NCI-H1092 treated with DMSO at 0.1 percent for 48 hours (cell line): Measurements from ENCODE around the gene KCNK2.

Experiments
- DNase-seq: peaks from one replicate; lab custom pipeline; 2025; lab: John Stamatoyannopoulos, UW

Gene KCNK2, protein sequence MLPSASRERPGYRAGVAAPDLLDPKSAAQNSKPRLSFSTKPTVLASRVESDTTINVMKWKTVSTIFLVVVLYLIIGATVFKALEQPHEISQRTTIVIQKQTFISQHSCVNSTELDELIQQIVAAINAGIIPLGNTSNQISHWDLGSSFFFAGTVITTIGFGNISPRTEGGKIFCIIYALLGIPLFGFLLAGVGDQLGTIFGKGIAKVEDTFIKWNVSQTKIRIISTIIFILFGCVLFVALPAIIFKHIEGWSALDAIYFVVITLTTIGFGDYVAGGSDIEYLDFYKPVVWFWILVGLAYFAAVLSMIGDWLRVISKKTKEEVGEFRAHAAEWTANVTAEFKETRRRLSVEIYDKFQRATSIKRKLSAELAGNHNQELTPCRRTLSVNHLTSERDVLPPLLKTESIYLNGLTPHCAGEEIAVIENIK

GRCh38 chr1:215082532-215083382 is at the start of gene KCNK2:
Gene KCNK2 (plus strand): TSS chr1:215082737. CDS start chr1:215083386, 649 bp downstream.
- DNase-seq, result peak; percentile 16

- DNase-seq, result no peak
Measured at GRCh38 chr1:215032911-215033526, 49.5 kb upstream of the KCNK2 start.

DNA sequence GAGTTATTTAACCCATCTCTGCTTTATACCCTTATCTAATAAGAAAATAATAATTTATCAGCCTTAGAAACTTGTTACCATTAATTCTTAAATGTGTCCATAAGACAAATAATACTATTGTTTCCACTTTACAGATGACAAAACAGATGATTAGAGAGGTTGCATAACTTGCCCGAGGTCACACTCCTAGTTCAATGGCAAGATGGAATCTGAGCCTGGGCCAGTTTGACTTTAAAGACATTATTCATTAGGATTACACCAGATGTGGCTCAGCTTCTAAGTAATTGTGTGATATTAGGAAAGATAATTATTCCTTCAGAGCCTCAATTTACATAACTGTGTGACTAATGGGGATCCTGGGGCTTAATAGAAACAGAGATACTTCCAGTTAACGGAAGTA is 42.3 kb upstream of the KCNK2 start:
- DNase-seq, result no peak

DNA sequence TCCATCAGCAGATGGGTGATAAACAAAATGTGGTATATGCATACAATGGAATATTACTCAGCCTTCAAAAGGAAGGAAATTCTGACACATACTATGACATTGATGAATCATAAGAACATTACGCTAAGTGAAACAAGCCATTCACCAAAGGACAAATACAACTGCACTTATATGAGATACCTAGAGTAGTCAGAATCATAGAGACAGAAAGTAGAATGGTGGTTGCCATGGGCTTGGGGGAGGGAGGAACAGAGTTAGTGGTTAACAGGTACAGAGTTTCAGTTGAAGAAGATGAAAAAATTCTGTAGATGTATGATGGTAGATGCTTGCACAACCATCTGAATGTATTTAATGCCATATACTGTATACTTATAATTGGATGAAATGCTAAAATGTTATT is 39.1 kb upstream of the KCNK2 start:
- no peak for DNase-seq

- DNase-seq, result no peak
Measured at GRCh38 chr1:215044151-215044550, 38.4 kb upstream of the KCNK2 start.

GRCh38 chr1:215045698-215046308 is 36.7 kb upstream of the KCNK2 start:
- DNase-seq, result no peak

- no peak for DNase-seq
Measured at GRCh38 chr1:215052256-215053015, 30.1 kb upstream of the KCNK2 start.

DNA sequence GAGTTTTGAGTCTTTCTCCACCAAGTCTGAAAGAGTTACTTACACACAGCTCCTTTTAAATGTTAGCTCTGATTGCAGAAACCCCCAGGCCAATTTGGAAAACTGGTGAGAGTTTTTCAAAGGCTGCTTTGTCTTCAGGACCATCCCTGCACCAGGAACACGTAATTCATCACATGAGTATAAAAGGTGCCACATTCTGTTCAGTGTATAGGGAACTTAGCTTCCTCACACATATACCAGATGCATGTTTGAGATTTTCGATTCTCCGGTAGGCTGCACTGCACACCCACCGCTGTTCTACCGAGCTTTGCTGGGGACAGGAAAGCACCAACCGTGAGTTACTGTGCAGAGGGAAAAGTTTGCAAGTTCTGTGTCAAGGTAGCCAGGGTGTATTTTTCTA is 28.3 kb upstream of the KCNK2 start:
- DNase-seq, result no peak

DNA sequence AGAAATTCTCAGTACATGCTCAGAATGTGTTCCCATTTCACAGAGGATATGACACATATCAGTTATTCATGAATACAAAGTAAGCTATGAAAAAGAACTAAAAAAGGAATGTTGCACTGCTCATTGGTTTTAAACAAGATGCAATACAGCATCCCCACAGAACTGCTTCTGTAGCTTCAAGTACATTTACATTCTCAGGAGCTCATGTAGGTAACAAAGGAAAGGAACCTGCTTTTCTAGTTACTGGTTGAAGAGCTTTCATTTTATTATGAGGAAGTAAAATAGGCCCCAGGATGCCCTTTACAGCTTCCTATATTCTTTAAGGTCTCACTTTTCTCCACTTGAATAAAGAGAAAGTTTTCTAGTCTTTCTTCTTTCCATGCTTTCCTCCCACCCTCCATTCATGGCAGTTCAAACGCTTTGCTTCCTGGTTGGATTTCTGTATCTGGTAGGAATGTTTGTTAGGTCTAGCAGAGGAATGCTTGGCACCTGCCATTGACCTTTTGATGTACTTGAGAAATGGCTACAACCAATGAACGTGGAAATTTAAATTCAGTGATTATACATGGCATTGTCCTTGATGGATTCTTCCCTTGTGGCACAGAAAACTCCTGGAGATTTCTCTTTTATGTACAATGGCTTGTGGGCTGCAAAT is 27.1 kb upstream of the KCNK2 start:
- no peak for DNase-seq

- no peak for DNase-seq
Measured at GRCh38 chr1:215056584-215056983, 26.0 kb upstream of the KCNK2 start.

- DNase-seq, result no peak
Measured at GRCh38 chr1:215059947-215060346, 22.6 kb upstream of the KCNK2 start.

- no peak for DNase-seq
Measured at GRCh38 chr1:215064327-215064726, 18.2 kb upstream of the KCNK2 start.

- DNase-seq, result no peak
Measured at GRCh38 chr1:215071078-215071477, 11.5 kb upstream of the KCNK2 start.

GRCh38 chr1:215076322-215076721 is 6.2 kb upstream of the KCNK2 start:
- no peak for DNase-seq

DNA sequence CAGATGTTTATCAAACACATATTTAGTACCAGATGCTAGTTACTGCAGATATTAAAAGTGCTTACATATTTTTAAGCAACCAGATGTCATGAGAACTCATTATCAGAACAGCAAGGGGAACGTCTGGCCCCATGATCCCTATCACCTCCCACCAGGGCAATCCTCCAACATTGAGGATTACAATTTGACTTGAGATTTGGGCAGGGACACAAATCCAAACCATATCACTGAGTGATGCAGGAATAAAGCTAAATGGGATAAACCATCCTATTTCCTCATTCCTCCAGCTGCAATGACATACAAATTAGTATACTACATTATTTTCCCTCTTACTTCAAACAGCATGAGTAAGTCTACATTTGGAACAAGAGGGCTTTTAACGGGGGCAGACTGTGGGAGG is 3.1 kb upstream of the KCNK2 start:
- DNase-seq, result no peak

DNA sequence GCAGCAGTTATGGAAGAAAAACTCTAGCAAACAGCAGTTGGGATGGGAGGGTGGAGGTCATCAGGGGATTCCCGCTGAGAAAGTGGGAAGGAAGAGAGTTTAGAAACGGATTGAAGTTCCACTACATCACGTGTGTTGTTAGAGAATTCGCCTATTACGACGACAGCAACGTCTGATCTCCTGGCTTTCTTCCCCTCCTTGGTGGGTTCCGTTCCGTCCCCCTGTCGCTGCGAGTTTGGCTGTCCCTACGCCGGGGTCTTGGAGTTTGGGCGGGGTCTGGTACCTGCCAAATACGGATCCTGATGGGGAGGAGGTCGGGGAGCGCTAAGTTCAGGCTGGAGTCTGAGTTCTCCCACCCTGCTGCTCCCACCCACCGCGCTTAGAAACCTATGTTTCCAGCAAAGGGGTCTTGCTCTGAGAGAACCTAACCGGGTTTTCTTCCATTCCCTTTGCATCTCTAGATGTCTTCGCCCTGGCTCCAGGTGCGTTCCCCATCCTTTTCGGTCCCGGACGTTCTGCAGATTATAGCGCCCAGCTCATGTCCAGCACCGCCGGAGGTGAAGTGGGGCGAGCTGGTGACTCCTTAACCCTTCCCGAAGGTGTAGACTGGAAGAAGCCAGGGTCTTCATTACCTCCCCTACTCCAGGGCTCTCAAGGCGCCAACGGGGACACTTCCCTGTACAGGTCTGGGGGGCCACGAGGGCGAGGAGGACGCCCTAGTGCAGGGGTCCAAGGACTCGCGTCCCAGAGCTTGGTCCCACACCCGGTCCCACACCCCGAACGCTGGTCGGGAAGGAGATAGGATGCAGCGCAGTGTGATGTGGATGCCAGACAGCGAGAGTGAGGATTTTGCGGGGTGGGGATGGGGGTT is 641 bp upstream of the KCNK2 start:
- DNase-seq, result no peak

- no peak for DNase-seq
Measured at GRCh38 chr1:215083383-215083961, 935 bp downstream of the KCNK2 start.

DNA sequence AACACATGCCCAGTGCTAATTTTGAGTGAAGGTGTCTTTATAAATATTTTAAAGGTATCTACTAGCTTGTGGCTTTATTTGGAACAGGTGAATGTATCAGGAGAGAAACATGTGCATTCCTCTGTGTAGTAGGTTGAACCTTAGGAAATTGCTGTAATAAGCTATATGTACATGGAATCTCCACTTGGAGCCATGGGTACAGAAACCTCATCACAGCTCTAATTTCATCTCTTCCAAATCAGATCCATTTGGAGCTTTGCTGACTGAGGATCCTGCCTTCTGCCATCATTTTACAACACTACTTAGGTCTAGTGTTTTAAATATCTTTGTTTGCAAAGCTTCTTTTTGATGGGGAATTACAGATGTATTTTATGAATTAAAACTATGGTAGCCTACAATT is 2.1 kb downstream of the KCNK2 start:
- no peak for DNase-seq

GRCh38 chr1:215087603-215088002 is 5.1 kb downstream of the KCNK2 start:
- no peak for DNase-seq

GRCh38 chr1:215094381-215094780 is 11.8 kb downstream of the KCNK2 start:
- DNase-seq, result no peak
